HL-60/S4 treated with phorbol 12-myristate 13-acetate at 8.2 ng/mL for 4 days and 3 days (cell line): ENCODE data around the gene HNRNPF.

ENCODE experiments used
- in situ Hi-C: fragments of 300-500 bp; cut with MboI; formaldehyde crosslinking; loops from 2 replicates; pipeline ENCODE4 v1.15.0; 2022; ENCODE audit warnings: low sequenced_read_pairs

The HNRNPF gene

GRCh38 chr10:43380610-43381222, 28.3 kb downstream of the HNRNPF start:
- in situ Hi-C loops, result no loop called here

GRCh38 chr10:43377424-43377883, 31.5 kb downstream of the HNRNPF start:
- in situ Hi-C loops, result no loop called here

DNA sequence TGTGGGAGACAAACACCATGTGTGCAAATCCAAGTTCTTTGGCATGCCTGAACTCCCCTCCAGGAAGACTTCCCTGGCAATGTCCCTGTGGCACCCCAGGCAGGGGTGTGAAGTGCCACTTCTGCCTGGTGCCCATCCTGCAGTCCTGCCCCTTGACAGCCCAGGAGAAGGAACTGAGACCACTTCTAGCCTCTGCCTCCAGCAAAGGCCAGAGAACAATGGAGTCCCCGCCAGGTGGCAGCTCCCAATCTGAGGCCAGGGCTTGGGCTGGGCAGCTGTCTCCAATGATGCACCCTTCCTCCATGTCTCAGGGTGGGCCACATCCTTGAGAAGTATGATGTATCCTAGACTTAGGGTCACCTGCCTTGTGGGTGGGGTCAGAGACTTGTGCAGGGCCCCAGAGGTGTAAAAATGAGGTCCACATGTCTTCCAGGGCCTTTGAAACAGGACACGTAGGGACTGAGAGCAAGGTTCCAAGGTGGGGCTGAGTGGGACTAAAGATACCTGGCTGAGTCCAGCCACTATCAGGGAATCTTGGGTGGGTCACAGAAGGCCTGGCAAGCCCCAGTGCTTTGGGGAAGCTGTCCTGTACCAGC, 32.1 kb downstream of the HNRNPF start:
- in situ Hi-C loops, result no loop called here

GRCh38 chr10:43376046-43376635, 32.8 kb downstream of the HNRNPF start:
- in situ Hi-C loops, result no loop called here

DNA sequence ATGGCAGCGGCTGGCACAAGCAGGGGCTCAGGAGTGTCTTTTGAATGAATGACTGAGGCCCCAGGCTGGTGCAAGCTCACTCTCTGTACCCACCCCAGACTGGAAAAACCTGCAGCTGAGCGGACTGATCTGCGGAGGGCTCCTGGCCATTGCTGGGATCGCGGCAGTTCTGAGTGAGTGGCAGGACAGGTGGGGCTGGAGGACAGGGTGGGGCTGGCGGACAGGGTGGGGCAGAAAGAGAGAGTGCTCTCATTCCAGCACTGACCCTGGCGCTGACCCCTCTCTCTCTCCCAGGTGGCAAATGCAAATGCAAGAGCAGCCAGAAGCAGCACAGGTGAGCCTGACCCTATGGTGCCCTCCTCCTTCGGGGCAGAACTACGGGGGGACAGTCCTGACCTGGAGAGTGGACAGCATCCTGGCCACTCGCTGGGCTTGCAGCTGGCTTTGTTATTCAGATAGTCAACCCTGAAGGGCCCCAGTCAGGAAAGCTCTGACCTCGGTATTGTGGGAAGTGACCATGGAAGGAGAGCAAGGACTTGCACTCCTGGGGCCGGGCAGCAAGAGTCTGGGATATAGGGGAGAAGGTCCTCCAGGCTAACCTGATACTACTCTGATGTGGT, 33.5 kb downstream of the HNRNPF start:
- in situ Hi-C loops, result no loop called here

DNA sequence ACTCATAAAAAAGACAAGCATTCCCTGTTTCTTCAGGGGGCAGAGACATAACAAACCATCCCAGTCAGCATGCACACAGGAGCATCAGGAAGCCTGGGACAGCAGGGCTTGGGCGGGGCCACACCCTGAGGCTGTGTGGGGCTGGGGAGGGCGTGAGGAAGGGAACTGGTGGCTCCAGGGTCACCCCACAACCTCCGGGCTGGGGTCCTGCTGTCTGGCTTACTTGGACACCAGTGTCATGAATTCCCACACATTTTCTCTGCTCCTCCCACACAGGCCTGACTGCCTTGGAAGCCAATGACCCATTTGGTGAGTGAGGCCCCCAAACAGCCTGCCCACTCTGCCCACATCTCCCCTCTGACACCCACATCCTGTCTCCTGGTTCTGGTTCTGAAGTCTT, 34.8 kb downstream of the HNRNPF start:
- in situ Hi-C loops, result no loop called here

DNA sequence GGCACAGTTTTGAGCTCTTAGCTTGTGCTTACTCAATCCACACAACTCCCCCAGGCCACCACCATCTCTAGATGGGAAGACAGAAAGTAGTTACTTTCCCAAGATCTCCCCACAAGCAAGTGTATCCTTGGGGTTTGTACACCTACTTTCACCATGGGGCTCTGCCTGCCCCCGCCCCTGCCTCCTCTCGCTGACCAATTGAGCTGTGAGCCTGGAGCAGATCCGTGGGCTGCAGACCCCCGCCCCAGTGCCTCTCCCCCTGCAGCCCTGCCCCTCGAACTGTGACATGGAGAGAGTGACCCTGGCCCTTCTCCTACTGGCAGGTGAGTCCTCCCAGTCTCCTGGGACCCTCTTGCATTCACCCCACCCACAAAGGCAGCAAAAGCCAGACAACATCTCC, 35.5 kb downstream of the HNRNPF start:
- in situ Hi-C loops, result no loop called here

DNA sequence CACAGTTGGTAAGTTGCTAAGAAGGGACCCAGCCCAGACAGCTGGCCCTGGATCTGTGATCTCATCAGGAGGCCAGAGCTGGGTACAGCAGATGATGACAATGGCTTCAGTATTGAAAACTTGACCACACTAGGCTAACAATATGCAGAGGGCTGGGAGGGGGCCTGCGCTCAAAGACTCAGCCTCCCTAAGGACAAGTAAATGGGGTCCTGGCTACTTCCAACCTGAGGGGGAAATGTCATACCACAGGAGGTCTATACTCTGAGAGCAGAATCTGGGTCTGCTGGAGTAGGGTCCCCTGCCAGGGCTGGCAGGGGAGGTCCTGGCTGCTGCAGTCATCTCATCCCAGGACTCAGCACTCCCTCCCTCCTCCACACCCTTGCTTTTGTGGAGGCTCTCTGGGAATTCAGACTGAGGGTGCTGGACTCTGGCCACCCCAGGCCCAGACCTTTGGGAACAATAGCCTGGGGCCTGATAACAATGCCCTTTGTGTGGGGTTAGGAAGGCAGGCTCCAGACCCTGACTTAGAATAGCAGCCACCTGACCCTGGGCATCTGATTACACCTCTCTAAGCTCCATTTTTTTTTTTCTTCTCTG, 36.1 kb downstream of the HNRNPF start:
- in situ Hi-C loops, result no loop called here

DNA sequence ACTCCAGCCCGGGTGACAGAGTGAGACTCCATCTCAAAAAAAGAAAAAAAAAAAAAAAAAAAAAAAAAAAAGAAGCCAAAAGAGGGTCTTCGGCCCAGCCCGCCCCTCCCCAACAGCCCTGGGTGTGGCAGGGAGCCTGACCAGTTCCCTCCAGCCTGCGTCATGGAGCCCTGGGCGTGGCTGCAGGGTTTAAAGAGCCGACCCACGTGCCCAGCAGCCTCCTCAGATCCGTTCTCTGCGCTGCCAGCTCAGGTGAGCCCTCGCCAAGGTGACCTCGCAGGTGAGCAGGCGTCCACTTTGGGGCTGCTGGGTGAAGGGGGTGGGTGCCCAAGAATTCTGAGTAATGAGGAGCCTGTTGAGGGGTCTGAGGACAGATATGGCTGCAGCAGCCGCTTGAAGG, 37.6 kb downstream of the HNRNPF start, which contains the start of gene FXYD4:
TSS of gene FXYD4 (plus strand) at position 219 of the 400 bp plus-strand sequence. CDS start 2,111 bp downstream, outside the sequence.
- in situ Hi-C loops, result no loop called here

- in situ Hi-C loops, result no loop called here
Measured at GRCh38 chr10:43370671-43371215, 38.2 kb downstream of the HNRNPF start.

DNA sequence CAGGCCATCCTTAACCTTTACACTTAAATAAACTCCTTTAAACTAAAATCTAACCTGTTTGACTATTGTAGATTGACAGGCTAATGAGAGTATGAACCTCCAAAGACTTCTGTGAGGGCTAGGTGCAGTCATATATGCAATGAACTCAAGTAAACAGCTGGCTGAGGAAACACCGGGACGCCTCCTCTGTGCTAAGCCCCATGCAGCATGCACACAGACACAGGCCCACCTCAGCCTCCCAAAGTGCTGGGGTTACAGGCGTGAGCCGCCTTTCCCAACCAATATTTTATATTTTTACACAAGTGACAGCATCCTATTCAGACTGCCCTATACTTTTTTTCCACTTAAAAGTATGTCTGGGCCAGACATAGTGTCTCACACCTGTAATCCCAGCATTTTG, 39.1 kb downstream of the HNRNPF start:
- in situ Hi-C loops, result no loop called here

DNA sequence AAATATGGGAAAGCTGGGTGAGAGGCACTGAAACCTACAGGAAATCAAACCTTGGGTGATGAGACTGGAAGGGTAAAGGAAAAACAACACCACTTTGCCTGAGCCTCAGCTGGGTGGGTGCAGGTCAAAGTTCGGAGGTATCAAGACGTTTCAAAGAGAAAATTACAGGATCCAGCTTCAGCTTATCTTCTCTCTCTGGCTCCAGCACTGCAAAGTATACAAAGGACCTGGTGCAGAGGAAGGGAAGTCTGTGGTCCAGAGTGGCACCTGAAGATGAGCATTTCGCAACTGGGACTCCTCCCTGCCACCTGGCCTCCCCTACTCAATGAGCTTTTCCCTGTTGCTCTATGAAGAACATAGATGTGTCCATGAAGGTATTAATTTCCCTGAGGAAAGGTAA, 44.0 kb downstream of the HNRNPF start:
- in situ Hi-C loops, result no loop called here

DNA sequence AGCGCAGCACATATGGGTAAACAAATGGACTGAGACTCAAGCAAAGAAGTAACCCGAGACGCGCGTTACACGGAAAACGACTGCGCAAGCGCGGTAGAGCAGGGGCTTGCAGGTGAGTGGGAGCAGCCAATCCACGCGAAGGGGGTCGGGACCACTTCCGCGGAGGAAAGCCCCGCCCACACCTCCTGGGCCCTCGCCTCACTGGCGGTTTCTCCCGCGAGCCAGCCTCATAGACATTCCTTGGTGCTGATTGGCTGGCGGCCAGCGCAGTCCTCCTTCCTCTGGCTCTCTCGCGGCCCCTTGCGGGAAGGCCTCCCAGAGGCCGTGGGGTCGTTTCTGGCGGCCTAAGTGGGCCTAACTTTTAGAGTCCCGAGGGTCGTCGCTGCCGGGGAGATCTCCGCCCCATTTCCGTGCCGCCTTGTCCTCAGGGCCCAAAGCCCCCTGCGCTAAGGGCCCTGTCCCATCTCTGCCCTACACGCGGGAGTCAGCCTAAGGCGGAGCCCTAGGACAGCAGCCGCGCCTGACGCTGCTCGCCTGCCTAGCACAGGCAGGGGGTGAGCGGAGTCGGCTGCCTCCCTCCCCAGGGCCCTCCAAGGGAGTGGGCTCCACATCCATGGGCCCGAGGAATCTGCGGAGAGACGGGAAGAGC, 46.7 kb downstream of the HNRNPF start:
- in situ Hi-C loops, result no loop called here

DNA sequence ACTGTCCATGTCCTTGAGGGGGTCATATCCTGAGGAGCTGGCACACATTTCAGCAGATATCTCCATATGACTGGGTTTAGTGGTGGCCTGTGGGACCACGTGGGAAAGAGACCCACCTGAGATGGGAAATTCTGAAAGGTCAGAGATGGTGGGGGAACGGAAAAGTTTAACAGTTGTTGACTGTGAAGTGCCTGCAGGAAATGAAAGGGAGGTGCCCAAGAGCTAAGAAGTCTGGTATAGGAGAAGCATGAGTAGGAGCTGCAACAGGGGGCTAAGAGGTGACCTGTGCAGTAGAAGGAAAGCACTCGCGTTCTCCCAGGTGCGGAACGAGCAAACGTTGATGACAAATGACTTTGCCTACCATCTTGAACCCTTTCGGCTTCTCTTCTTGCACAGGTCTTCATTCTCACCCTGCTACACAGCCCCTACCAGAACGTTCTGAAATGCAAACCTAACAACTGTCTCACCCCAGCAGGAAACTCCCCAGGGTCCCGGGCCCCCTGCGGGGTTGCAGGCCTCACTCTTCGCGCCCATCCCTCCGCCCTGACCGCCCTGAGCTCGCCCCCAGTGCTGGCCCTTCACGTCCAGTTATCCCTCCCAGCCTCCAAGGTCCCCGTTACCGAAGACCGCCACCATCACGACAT, 47.3 kb downstream of the HNRNPF start:
- in situ Hi-C loops, result no loop called here

- in situ Hi-C loops, result no loop called here
Measured at GRCh38 chr10:43360086-43360485, 48.9 kb downstream of the HNRNPF start.

DNA sequence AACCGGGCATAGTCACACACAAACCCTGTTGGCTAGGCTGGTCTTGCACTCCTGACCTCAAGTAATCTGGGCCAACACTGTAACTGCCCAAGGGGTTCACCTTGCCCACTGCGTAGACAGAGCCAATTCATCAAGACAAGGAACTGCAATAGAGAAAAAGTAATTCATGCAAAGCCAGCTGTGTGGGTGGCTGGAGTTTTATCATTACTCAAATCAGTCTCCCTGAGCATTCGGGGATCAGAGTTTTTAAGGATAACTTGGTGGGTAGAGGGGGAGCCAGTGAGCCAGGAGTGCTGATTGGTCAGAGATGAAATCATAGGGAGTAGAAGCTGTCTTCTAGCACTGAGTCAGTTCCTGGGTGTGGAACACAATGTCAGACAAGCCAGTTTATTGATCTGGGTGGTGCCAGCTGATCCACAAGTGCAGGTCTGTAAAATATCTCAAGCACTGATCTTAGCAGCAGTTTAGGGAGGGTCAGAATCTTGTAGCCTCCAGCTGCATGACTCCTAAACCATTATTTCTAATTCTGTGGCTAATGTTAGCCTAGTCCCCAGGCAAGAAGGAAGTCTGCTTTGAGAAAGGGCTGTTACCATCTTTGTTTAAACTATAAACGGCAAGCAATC, 53.1 kb downstream of the HNRNPF start:
- in situ Hi-C loops, result no loop called here

- in situ Hi-C loops, result no loop called here
Measured at GRCh38 chr10:43354879-43355380, 54.1 kb downstream of the HNRNPF start.

DNA sequence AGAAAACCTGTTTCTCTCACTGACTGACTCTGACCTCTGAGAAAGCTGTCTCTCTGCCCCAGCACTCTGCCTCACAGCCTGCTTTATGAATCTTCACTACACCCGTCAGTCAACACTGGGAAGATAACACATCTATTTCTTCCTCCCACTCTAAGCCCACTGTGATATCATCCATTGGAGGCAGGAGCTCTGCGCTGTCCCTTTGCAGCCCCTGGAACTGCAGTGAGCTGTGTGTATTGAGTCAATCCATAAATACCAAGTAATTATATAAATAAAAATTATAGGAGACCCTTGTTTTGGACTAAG, 54.7 kb downstream of the HNRNPF start:
- in situ Hi-C loops, result no loop called here

- in situ Hi-C loops, result no loop called here
Measured at GRCh38 chr10:43353495-43354329, 55.3 kb downstream of the HNRNPF start.
